GM21825 (cell line): ENCODE results near the gene HOATZ.

Experiments
- ATAC-seq: cut with Tn5 transposase; IDR thresholded peaks from one replicate; pipeline ENCODE4 v1.9.1; 2021; ENCODE audit warnings: mild to moderate bottlenecking, moderate library complexity; ENCODE audit not compliant: unreplicated experiment

The HOATZ gene

GRCh38 chr11:111574373-111575225, 60.0 kb downstream of the HOATZ start:
- ATAC-seq = no peak

GRCh38 chr11:111575740-111576139, 61.2 kb downstream of the HOATZ start:
- no peak for ATAC-seq

GRCh38 chr11:111577821-111578220, 63.2 kb downstream of the HOATZ start:
- no peak for ATAC-seq

GRCh38 chr11:111581341-111581740, 66.8 kb downstream of the HOATZ start:
- no peak for ATAC-seq

GRCh38 chr11:111582163-111582562, 67.6 kb downstream of the HOATZ start:
- ATAC-seq = no peak

GRCh38 chr11:111582881-111583280, 68.3 kb downstream of the HOATZ start:
- ATAC-seq = no peak

- no peak for ATAC-seq
Measured at GRCh38 chr11:111585371-111585770, 70.8 kb downstream of the HOATZ start.

- no peak for ATAC-seq
Measured at GRCh38 chr11:111586388-111586831, 71.8 kb downstream of the HOATZ start.
